ENCODE data around the gene C14orf180.

The C14orf180 gene

DNA sequence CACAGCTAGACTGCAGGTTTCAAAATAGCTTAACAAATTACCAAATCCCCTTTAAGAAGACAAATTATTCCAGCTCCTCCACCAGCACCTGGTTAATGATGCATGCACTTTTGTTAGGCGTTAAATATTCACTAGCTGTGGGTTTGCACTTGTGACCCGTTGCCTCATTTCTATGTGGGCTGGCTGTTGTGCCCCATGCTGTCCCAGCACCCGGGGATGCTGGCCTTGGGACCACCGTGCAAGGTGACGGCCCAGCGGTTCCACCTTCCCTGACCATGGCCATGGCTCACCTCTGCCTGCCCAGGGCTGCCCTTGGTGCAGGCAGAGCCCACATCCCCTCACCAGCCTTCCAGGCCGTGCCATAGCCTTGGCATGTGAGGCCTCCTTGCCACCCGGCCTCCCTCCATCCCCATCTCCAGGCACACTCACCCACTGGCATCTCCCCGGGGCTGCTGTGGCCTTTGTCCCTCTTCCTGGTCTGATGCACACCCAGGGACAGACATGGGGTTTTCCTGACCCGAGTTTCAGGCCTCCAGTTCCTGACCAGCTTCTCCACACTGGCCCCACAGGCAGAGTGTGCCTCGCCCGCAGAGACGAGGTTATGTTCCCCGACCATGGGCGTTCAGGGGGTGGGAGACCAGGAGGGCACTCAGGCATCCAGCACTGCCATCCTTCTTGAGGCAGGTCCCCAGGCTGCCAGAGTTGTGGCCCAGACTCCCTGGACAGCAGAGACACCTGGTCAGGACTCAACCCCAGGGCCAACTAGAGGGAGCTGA is 20.3 kb upstream of the C14orf180 start:
- no peak overlapping the region for H3K4me3 ChIP-seq (ENCODE audit: low read depth, low read length)
- no peak for DNase-seq (ENCODE audit: low read depth)
- TF ChIP-seq, protein P1, sequence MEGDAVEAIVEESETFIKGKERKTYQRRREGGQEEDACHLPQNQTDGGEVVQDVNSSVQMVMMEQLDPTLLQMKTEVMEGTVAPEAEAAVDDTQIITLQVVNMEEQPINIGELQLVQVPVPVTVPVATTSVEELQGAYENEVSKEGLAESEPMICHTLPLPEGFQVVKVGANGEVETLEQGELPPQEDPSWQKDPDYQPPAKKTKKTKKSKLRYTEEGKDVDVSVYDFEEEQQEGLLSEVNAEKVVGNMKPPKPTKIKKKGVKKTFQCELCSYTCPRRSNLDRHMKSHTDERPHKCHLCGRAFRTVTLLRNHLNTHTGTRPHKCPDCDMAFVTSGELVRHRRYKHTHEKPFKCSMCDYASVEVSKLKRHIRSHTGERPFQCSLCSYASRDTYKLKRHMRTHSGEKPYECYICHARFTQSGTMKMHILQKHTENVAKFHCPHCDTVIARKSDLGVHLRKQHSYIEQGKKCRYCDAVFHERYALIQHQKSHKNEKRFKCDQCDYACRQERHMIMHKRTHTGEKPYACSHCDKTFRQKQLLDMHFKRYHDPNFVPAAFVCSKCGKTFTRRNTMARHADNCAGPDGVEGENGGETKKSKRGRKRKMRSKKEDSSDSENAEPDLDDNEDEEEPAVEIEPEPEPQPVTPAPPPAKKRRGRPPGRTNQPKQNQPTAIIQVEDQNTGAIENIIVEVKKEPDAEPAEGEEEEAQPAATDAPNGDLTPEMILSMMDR (IDR thresholded peaks at IDR 0.05; ENCODE audit: insufficient read depth, low read depth, low read length, missing control alignments), result no peak

DNA sequence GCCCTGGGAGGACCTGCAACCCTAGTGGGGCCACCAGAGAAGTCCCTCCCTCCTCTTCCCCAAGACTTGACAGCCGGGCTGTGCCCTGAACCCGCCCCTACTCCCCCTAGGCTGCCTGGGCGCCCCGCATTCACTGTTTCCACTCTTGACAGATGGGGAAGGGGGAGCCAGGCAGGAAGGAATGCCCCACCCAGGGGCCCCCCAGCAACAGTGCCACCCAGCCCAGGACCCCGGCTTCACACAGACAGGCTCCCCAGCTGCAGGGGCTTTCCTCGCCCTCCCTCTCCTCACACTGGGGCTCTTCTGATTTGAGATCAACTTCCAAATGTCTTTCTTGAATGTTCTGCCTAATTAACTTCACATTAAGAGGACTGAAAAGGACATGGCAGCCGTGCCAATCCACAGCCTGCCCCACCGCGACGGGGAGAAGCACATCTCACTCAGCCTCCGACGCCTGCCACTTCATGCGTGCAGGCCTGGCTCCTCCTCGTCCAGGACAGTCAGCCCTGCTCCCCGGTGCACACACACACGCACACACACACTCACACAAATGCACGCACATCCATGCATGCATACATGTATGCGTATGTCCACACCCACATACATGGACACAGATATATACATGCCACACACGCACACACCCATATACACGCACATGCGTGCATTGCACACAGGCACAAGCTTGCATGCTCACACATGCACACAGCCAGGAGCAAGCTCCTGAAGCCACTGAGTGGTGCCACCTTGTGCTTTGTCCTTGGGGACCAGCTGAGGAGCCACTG is 19.6 kb upstream of the C14orf180 start:
- TF ChIP-seq, protein P1 (IDR thresholded peaks at IDR 0.05; ENCODE audit: insufficient read depth, low read depth, low read length, missing control alignments), result no peak
- no peak for DNase-seq (ENCODE audit: low read depth)
- no peak overlapping the region for H3K4me3 ChIP-seq (ENCODE audit: low read depth, low read length)

DNA sequence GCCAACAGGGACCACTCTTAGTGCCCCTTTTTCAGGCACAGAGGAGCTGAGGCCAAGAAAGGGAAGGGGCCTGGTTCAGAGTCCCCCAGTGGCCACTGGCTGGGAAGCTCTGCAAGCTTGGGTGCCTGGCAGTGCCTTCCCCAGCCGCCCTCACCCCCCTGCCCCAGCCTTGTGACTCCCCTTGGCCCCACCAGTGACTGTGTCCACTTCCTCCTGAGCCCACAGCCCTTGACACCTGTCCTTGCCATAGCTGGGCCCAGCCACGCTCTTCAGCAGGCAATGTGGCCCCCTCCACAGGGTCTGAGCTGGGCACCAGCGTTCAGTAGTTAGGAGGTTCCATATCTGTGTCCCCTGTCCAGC is 19.0 kb upstream of the C14orf180 start:
- TF ChIP-seq, protein P1 (IDR thresholded peaks at IDR 0.05; ENCODE audit: insufficient read depth, low read depth, low read length, missing control alignments), result no peak
- no peak for DNase-seq (ENCODE audit: low read depth)
- no peak overlapping the region for H3K4me3 ChIP-seq (ENCODE audit: low read depth, low read length)

DNA sequence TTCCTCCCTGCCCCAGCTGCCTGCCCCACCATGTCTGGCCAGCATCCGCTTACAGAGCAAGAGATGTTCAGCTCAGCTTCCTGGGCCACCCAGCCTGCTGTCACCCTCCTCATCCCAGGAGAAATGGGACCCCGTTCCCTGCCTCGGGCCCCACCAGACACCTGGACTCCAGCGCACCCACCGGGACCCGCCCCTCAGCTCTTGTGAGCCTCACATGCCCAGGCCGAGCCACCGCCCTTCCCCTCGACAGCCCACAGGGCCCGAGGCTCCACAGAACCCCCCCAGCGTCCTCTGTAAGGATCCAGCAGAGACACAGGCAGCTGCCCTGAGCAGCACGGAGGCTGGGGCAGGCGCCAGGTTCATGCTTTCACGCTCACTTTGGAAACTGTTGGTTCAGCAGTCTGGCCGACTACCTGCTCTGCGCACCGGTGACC is 18.4 kb upstream of the C14orf180 start:
- TF ChIP-seq, protein P1 (IDR thresholded peaks at IDR 0.05; ENCODE audit: insufficient read depth, low read depth, low read length, missing control alignments), result no peak
- DNase-seq (ENCODE audit: low read depth), result no peak
- H3K4me3 ChIP-seq (ENCODE audit: low read depth, low read length), result no peak overlapping the region

DNA sequence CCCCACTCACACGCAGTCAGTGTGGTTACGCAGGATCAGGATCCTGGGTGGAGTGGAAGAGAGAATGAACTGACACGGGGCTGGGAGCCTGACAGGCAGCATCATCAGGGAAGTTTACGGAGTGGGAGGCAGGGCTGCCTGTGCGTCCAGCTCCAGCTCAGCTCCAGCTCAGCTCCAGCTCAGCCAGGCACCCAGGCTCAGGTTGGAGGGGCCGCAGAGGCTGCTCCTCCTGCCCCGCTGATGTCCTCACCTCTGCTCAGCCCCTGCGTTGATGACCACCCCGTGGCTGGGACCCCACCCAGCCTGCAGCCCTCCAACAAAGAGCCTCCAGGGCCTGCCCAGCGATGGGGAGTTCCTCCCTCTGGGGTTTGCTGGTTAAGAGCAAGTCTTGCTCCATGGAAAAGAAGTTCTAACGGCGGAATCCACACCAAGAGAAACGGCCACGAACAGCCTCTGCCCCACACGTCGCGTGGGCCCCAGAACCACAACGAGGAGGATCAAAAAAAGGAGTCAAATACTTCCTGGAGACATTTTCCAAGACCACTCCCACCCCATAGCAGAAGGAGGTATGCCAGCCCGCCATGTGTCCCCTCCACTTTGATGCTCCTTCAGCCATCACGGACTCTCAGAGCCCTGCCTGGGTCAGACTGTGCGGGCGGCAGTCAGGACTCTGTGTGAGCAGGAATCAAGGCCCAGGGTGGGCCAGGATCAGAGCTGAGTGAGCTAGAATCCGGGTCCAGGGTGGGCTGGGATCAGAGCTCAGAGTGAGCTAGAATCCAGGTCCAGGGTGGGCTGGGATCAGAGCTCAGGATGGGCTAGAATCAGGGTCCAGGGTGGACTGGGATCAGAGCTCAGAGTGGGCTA is 17.7 kb upstream of the C14orf180 start:
- TF ChIP-seq, protein P1 (IDR thresholded peaks at IDR 0.05; ENCODE audit: insufficient read depth, low read depth, low read length, missing control alignments), result no peak
- no peak overlapping the region for H3K4me3 ChIP-seq (ENCODE audit: low read depth, low read length)

DNA sequence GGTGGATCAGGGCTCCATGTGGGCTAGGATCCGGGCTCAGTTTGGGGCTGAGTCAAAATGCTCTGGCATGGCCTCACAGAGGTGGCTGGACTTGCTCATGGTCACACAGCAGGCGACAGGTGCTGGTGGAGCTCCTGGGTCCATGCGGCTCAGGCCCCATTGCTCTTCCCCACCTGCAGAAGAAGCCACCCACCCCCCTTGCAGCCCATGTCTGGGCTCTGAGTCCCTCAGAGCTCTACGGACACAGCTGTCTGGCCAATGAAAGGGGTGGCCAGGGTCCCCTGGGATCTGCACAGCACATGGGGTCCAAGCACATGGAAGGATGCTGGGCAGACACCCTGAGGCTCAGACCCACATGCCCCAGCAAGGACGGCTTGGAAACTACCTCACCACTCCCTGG is 17.0 kb upstream of the C14orf180 start:
- DNase-seq (ENCODE audit: low read depth), result no peak
- no peak overlapping the region for H3K4me3 ChIP-seq (ENCODE audit: low read depth, low read length)
- TF ChIP-seq, protein P1 (IDR thresholded peaks at IDR 0.05; ENCODE audit: insufficient read depth, low read depth, low read length, missing control alignments), result no peak

More for the DNA sequence above, 17.7 kb upstream of the C14orf180 start:
- DNase-seq (ENCODE audit: low read depth), result no peak
